SU-DHL-6 (cell line): ENCODE results near the gene TIMM10.

Experiments used
- CTCF ChIP-seq: fragments of 200-600 bp; sonication (generic); IDR thresholded peaks from one replicate; pipeline ENCODE4 v1.5.1; 2017; ENCODE audit warnings: antibody characterized with exemption, mild to moderate bottlenecking, low read length, moderate library complexity; ENCODE audit not compliant: insufficient read depth, poor library complexity, severe bottlenecking
- EZH2phosphoT487 ChIP-seq: fragments of 200-600 bp; sonication (generic), shearing (Covaris generic); conservative IDR thresholded peaks from 2 replicates; pipeline ENCODE4 v1.6.1; 2018; ENCODE audit warnings: mild to moderate bottlenecking, antibody characterized with exemption, low read length, moderate library complexity, mixed read lengths

- TF ChIP-seq CTCF (no peak), EZH2phosphoT487 (no peak)
Observed at GRCh38 chr11:57574061-57574460, 43.5 kb upstream of the TIMM10 start.
